Activated naive CD4-positive, alpha-beta T cell (primary cell): Measurements from ENCODE around the gene DGKG.

Experiments used
- DNase-seq, 4 experiments: peaks; one replicate each; lab custom pipeline; 2025; lab: John Stamatoyannopoulos, UW

Gene DGKG

DNA sequence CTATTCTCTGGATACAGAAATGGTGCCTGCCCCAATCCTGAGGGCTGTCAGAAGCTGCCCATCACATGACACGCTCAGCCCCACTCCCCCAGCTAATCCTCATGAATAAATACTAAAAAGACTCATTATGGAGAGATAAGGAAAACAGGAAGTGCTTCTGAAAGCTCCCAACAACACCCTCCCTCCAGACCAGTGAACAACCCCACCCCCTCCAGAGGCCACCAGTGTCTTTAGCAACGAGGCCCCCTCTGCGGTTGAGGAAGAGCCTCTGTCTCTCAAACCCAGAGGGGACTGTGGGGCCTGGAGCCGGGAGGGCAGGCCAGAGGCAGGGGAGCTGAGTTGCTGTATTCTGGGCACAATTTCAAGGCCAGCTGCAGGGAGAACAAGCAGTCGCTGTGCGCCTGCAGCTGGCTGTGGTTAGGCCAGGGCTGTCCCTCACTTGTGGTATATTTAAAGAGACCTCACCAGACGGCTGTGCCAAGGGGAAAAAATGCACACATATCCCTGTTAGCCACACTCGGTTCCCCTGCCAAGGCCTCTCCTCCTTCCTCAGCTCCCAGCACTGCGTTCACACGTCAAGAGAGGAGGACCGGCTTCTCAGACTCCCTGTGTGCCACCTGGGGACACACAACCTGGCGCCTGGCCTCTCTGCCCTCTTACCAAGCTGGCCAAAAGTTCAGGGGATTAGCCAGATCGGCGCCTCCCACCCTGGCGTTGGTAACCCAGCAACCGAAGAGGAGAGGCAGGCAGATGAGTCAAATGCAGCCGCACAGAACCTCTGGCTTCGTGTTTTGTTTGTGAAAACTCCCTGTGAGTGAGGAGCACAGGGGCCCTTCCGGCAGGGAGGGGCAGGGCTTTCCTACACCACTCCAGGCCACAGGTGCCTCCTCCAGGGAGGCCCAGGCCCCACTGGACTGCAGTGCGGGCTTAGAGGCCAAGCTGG is 152.0 kb downstream of the DGKG start:
- no peak for DNase-seq

DNA sequence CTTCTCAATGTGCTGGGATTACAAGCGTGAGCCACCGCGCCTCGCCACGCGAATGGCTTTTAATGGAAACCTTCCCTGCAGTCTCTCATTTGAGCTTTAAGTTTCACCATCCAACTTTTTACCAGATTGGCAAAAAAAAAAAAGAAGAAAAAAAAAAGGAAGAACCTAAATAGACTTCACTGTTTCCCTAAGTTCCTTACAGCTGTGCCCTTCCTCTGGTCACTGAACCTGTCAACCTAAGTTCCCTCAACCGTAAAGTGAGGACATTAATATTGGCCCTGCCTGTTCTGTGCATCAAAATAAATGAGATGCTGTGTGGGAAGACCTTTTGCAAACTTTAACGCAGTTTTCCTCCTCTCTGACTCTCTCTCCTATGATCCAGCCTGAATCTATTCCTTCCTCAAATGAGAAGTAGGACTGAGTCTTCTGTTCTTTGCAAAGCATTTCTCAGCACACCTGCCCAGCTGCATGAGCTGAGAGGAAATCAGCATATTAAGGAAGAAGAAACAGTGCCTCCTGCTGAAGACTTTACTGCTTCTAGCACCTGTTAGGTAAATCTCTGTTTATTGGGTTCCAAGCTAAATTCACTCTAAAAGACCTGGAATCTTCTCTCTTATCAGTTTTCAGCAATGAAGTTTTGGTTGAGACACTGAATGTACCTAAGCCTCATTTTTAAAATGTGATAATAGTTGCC is 153.6 kb downstream of the DGKG start:
- no peak for DNase-seq

DNA sequence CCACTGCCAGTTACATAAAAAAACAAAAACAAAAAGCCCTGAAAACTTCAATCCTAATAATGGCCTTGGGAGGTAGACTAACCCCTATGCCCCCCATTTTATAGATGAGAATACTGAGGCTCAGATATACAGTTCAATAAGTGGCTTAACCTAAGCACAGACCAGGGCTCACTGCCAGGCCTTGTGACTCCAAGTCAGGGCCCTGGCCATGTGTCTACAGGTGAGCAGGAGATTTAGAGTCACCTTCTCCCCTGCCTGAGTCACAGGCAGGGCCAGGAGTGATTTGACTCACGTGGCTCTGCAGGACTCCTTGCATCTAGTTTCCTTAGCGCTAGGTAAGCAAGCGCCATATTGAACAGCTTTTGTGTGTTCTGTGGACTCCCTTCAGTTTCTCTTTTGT is 154.5 kb downstream of the DGKG start:
- no peak for DNase-seq

DNA sequence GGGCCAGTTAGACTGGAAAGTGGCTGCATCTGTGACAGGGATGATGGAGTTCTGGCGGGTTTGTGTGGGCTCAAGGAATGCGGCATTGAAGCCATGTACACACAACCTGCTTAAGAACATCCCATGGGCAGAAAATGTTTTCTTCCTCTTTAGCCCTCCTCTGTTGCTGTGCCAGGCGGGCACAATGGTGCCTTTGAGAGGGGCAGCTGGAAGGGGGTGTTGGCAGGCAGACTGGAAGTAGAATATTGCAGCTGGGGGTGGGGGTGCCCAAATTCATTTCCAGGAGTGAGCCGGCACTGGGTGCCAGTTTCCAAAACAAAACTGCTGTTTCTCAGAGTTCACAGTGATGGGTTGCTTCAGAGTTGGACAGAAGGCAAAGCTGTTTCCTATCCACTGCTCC is 161.3 kb downstream of the DGKG start:
- DNase-seq, result no peak

DNA sequence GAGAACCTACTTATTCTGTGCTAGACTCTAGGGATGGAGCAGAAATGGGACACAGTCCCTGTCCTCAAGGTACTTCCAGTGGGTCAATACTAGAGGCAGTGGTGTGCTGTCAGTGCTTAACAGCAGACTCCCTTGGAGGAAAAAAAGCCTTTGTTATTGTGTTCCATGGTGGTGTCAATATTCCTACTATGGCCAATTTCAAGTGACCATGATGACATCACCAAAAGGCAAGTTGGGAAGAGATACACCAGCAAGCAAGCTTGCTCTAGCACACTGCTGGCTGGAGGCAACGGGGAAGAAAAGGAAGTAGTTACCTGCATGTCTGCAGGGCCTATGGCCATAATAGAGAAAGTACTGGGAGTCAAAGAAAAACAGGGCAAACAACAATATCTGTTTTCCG is 163.6 kb downstream of the DGKG start:
- DNase-seq, result no peak

DNA sequence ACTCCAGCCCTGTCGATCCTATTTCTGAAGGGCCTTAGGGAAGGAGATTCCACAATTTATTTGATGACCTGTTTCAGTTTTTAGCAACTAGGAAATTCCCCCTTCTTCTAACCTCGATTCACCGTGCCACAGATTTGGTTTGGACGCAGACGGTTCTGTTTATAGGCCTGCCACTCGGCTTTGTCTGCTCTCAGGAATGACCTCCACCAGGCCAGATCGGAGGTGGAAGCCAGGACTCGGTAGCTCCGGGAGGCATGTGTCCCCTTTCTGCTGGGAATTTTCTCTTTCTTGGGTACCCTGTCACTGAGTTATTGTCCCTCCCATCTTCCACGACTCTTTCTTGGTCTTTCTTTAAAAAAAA is 167.6 kb downstream of the DGKG start:
- no peak for DNase-seq

DNA sequence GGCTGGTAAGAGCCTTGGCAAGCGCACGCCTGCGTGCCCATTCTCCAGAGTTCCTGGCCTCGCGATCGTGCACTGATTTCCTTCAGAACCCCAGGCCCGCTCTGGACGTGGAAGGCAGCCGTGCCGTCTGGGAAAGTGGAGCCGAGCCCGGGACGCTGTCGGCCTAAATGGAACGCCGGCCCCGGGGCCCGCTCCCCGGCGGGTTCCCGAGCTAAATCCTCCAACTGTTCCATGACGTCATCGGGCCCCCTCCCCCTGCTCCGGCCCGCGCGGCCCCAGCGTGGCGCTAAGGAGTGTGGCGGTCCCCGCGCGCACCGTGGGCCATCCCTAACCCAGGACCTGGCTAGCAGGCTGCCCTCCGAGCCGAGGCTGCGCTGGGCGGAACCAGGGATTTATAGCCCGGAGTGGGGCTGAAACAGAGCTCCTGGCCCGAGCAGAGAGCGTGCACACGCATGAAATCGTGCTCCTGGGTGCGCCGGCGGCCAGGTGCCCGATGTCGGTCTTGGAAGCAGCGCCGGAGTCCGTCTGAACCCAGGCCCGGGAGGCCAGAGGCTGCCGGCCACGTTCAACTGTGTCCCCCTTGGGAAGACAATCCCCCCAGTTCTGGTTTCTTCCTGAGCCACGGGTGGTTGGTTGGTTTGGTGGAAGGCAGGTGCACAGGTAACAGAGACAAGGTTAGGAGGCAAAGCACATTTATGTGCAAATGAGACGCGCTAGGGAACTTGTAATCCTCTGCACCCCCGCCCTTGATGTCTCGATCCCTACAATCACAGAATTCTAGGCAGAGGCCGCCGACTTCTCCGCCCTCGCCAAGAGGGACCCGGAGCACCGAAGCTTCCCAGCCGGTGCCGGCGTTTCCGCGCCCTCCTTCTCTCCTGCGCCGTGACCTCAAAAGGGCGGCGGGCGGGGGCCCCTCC is 168.2 kb downstream of the DGKG start:
- DNase-seq, result no peak

DNA sequence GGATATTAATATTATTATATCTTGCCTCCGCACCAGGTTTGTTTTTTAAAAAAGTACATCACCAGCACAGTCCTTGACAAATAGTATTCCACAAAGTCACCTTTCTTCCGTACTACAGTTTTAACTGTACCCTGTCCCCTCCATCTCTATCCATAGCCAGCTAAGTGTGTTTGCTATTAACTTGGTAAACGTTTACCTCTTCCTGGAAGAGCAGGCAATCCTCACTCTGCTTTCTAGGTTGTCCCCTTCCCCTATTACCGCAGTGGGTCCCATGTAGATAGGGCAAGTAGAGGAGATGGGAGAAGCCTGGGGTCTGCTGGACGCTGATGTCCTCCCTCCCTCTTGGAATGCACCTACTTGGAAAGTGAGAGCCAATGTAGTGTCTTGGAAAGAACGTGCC is 169.2 kb downstream of the DGKG start:
- no peak for DNase-seq

DNA sequence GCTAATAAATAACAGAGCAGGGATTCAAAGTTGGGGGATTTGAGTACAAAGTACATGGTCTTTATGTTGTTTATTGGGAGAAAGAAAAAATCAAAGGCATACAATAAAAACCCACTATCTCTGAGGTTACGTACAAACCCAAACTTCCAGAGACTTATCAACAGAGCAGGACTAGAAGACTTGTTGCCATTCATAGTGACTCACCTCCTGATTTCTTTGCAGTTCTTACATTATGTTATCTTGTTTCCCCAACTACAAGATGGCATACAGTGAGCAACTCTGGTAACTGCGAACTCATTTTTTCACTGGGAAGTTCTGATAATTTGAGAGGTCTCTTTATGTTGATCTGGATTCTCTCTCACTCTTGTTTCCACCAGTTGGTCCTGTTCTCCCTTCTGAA is 172.5 kb downstream of the DGKG start:
- no peak for DNase-seq

DNA sequence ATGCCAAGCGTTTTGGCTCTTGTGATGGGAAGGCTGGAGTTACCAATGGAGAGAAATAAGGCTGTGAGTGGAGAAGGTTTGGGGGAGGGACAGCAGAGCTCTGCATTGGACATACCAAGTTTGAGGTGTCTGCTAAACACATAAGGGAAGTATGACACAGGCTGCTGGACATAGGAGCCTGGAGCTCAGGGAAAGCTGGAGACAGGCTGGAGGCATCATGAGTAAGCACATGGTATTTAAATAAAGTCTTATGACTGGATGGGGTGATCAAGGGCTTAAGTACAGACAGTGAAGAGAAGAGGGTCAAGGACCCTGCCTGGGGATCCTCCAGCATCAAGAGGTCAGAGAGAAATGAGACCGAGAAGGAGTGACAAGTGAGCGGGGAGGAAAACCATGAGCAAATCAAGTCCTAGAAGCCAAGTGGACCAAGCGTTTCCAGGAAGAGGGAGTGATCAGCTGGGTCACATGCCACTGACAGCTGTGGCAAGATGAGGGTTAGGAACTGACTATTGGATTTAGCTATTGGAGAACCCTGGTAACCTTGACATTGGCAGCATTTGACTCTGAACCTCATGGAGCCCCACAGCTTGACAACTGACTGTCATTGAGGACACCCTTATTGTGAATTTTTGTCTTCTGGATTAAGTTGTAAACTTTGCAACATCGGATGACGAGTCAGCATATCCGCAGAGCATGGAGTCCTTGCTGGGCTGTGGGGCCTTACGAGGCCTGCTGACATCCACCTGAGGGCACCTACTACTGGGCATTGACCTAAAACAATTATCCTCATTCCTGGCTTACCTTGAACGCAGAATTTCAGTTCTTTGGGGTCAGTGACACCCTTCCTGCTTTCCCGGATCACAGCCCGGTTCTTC is 174.4 kb downstream of the DGKG start:
- DNase-seq, result no peak

DNA sequence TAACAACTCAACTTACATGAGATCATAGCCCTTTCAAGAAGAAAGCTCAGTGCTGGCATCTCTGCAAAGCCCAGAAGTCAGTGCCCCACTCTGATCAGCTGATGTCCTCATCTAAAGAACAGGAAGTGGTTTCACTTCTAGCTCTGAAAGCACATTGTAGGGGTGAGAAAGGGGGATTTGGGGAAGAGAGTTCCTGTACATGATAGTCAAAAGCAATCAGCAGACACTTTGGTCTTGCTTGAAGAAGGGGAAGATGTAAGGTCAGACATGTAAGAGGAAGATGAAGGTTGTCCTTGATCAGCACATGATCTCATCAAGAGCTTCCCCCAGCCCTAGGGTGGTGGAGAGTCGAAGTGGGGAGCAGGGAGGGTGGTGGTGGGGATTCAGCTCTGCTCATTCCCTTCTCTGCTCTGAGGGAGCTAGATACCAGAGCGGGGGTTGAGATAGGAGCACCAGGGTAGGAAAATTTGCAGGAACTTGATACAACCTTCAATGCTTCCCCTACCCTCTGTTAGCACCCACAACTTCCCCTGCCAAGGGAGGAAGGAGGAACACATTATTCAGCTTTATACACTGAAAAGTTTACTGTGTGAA is 176.7 kb downstream of the DGKG start:
- DNase-seq, result no peak

DNA sequence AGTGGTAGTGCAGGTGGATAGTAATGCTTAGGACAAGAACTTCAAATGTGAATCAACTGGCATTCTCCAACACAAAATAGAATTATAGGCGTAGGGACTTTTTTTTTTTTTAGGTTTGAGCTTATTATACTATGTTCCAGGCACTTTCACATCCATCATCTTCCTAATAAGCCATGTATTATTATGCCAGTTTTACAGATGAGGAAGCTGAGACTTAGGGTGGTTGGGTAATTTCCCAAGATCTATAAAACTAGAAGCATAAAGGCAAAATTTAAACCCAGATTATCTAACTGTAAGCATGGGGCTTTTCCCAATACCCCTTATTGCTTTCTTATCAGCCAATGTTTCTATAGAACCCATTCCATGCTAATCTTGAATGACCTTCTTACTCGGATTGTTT is 178.0 kb downstream of the DGKG start:
- no peak for DNase-seq

DNA sequence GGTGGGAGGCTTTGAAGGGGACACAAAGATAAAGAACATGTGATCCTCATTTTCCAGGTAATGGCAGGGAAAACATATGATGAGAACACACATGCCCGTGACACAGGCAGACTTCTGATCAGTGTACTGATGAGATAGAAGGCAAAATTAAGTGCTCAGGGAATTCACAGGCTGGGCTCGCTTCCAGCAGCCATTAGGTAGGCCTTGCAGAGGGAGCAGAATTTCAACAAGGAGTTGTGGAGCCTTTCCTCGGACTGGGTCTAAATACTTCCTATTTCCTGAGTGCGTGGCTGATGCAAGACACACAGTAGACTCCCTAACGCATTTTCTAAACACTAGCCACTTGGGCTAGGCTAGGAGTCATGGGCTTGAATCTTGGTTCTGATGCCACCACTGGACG is 179.2 kb downstream of the DGKG start:
- no peak for DNase-seq

DNA sequence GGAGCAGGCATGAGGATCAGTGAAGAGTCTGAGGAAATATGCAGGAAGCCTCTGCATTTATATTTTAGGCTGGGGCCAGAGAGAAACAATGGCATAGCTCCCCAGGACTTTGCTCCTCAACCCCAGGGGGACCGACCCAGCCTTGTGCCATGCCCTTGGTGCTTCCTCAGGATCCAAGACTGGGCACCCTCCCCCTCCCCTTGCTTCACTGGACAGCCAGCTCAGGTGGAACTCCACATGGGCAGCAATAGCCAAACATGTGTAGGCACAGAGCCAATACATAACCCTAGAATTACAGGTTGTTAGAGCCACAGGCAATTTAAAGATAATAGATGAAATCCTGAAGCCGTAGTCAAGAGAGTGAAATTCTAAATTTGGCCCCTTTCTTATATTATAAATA is 180.1 kb downstream of the DGKG start:
- DNase-seq, result no peak

DNA sequence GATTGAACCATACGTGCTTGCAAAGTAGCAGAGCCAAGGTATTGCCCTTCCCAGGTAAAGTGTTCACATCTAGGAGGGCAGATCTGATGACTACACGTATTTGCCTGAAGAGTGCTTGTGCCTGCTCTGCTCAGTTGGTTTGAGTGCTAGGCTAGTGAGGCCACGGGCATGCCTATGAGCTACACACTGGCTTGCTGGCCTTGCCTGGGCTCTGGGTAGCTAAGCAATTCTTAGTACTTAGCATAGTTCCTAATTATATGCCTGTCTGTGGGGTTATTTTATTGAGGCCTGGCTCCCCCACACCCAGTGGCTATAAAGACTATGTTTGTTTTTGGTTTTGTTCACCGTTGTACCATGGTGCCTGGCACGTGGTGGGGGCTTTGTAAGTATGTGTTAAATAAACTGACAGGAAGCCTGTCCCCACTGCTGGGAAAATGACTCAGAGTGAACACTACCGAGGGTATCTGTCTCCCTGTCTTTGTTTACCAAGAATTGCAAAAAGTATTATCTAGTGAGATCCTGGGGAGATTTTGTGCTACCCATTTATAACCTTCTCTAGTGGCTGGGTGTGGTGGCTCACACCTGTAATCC is 181.0 kb downstream of the DGKG start:
- no peak for DNase-seq

DNA sequence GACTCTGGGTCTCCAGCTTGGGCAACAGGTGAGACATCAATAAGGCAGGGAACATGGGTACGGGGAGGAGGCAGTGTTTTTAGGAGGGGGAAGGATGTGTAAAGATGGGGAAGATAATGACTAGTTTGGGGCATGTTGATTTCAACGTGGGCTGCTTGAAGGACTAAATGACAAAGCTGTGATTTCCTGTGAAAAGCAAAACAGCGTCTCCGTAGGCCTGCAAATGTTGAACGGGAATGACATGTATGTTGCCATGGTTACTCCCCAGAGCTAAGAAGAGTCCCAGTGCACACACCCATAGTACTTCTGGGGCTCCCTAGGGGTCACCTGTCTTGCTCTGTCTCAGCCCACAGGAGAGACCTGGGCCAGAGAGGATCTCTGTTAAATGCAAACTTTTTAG is 181.9 kb downstream of the DGKG start:
- DNase-seq, result no peak

DNA sequence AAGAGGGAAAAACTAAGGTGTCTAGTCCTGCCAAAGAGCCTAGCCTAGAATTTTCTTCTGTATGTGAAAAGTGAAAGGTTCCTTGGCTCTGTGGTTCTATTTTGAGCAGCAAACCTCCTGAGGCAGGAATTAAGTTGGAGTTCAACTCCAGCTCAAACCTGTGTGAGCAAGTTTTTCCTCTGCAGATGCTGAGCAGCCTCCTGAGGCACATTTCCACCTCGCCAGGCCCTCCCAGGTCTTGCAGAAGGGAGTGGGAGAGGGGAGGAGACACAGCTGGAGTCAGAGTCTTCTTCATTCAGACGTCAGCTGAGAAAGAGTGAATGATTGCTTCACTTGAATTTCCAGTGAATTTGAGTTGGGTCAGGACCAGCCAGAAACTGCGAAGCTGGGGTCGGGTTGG is 183.6 kb downstream of the DGKG start:
- no peak for DNase-seq

DNA sequence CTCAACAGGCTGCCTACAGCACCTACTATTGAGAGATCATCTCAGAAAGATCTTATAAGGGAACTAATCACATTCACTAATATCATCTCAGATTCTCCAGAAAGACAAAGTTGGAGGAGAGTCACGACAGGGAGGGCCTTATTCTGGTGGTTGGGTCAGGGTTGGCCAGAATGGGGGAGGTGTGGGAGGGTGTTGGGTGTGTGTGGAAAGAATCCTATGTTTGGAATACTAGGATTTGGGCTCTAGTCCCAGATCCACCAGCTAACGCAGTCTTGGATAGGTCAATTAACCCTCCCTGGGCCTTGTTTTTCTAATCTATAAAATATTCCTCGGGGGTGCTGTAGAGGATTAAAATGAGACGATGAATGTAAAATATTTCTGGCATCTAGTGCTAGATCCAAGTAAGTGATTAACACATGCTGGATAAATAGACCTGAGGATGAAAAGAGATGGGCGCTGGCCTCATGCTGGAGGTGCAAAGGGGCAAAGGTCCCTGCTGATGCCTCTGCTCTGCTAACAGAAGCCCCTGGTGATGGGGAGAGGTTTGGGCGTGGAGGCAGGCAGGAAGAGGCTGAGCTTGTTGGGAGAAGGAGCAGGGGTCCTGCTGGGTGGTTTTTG is 185.6 kb downstream of the DGKG start:
- DNase-seq, result no peak

DNA sequence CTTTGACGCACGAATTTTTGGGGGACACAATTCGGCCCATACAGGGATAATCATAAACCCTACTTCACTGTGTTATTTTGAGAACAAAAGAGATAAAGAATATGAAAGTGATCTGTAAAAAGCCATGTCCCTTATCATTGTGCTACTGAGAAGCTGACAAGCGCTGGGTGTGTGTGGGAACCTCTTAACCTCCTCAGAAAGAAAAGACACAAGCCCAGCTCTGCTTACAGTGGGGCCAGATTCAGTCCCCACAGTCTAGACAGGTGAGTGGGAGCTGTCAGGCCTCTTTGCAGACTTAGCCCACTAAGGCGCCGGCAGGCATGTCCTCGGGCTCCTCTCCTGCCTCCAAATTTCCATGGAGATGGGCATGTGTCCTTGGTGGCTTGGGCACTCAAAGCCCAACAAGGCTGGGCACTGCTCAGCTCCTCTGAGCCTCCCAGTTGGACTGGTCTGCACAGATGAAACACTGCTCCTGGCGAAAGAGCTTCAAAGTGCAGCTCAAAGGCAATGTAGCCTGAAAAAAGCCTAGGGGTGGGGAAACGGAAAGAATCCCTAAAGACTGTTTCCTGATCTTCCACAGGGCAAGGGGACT is 188.7 kb downstream of the DGKG start:
- no peak for DNase-seq

DNA sequence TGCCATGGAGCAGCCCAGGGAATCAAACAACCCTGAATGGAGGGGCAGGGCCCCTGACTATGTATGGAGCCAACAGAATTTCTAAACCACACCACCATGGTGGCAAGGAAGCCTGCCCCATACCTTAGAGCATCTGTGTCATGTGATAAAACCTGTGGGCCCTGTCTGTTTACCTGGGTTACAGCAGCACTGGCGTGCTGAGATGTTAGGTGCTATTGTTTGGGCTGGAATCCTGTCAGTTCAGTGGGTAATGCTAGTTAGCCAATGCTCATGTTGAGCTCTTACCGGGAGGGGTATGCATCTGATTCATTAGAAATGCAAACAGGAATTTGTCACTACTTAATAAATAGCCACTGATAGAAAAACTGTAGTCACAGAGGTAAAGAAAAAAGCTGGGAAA is 189.7 kb downstream of the DGKG start:
- DNase-seq, result no peak
